ENCODE data around the gene TRIP13.

The TRIP13 gene

DNA sequence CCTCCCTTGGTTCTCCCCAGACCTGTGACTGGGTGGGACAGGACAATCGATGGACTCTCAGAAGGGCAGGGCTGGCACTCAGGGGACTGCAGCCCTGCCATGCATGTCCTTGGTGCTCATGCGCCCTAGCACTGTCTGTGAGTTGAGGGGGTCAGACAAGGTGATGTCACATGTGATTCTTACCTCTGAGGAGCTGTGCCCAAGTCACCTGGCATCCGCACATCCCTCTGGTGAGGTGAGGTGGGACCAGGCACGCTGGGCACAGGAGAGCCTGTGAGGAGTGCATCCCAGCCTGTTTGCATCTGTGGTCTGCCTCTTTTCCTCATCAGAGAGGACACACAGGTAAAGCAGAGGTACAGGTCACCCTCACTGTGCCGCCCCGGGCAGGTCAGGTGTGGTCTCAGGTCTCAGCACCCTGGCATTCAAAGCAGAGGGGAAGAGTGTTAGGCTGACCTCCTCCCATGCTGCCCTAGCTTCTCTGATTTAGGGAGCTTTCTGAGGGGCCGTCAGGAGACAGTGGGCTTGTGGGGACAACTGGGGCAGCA lies 14.8 kb downstream of the TRIP13 start:
- H3K79me2 ChIP-seq (ENCODE audit: control insufficient read depth, low read length): no peaks in the 10 kb centered on the region
- TF ChIP-seq EZH2phosphoT487 (IDR thresholded peaks at IDR 0.05; ENCODE audit: borderline replicate concordance, low read length): no peak
- TF ChIP-seq, protein P1, sequence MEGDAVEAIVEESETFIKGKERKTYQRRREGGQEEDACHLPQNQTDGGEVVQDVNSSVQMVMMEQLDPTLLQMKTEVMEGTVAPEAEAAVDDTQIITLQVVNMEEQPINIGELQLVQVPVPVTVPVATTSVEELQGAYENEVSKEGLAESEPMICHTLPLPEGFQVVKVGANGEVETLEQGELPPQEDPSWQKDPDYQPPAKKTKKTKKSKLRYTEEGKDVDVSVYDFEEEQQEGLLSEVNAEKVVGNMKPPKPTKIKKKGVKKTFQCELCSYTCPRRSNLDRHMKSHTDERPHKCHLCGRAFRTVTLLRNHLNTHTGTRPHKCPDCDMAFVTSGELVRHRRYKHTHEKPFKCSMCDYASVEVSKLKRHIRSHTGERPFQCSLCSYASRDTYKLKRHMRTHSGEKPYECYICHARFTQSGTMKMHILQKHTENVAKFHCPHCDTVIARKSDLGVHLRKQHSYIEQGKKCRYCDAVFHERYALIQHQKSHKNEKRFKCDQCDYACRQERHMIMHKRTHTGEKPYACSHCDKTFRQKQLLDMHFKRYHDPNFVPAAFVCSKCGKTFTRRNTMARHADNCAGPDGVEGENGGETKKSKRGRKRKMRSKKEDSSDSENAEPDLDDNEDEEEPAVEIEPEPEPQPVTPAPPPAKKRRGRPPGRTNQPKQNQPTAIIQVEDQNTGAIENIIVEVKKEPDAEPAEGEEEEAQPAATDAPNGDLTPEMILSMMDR (IDR thresholded peaks at IDR 0.05; ENCODE audit: low read depth, low read length, poor library complexity, severe bottlenecking): no peak
- H3K27ac ChIP-seq (ENCODE audit: low read depth, low read length): no peak overlapping the region
- no peaks in the 10 kb centered on the region for H3K9me3 ChIP-seq (ENCODE audit: control insufficient read depth, insufficient read depth, low read length)
- no peaks in the 10 kb centered on the region for H3F3A ChIP-seq (ENCODE audit: control insufficient read depth, insufficient read depth)
- peaks cover 78% of the 10 kb centered on the region for H3K36me3 ChIP-seq (ENCODE audit: control insufficient read depth, low read length)
- H3K4me3 ChIP-seq (ENCODE audit: low read length): no peak overlapping the region
- no peaks in the 10 kb centered on the region for H3K9me2 ChIP-seq (replicated peaks; ENCODE audit: control insufficient read depth, low read length)
- H3K4me1 ChIP-seq (ENCODE audit: control insufficient read depth, low read length): no peaks in the 10 kb centered on the region
- no peaks in the 10 kb centered on the region for H3K27me3 ChIP-seq (ENCODE audit: control insufficient read depth, low read length)
- H3K4me2 ChIP-seq (ENCODE audit: low read length): no peak overlapping the region
- no peaks in the 10 kb centered on the region for H4K20me1 ChIP-seq (ENCODE audit: control insufficient read depth, insufficient read depth, low read depth, low read length)

DNA sequence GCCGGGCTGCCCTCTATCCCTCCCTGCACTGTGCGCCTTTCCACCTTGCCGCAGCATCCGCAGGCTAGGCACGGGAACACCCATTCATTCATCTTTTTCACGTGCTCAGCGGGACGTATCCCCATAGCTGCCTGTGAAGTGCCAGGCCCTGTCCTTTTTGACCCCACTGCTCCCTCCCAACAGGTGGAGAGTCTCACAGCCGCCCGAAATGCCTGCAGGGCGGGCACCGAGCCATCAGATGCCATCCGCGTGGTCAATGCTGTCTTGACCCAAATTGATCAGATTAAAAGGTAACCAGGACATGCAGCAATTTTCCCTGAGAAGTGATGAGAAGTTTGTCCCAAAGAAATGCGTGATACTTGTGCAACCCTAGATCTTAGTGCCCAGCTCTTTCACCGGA lies 15.5 kb downstream of the TRIP13 start:
- Histone ChIP-seq H3K4me2 (ENCODE audit: low read length) (no peak overlapping the region), H3K9me3 (ENCODE audit: control insufficient read depth, insufficient read depth, low read length) (no peaks in the 10 kb centered on the region), H3K27me3 (ENCODE audit: control insufficient read depth, low read length) (no peaks in the 10 kb centered on the region), H3K27ac (ENCODE audit: low read depth, low read length) (no peak overlapping the region), H3F3A (ENCODE audit: control insufficient read depth, insufficient read depth) (no peaks in the 10 kb centered on the region), H3K36me3 (ENCODE audit: control insufficient read depth, low read length) (peaks cover 79% of the 10 kb centered on the region), H3K9me2 (replicated peaks; ENCODE audit: control insufficient read depth, low read length) (no peaks in the 10 kb centered on the region), H3K4me3 (ENCODE audit: low read length) (no peak overlapping the region), H4K20me1 (ENCODE audit: control insufficient read depth, insufficient read depth, low read depth, low read length) (no peaks in the 10 kb centered on the region), H3K4me1 (ENCODE audit: control insufficient read depth, low read length) (no peaks in the 10 kb centered on the region), H3K79me2 (ENCODE audit: control insufficient read depth, low read length) (no peaks in the 10 kb centered on the region)
- TF ChIP-seq, protein P1 (IDR thresholded peaks at IDR 0.05; ENCODE audit: low read depth, low read length, poor library complexity, severe bottlenecking): no peak
- no peak for TF ChIP-seq EZH2phosphoT487 (IDR thresholded peaks at IDR 0.05; ENCODE audit: borderline replicate concordance, low read length)

DNA sequence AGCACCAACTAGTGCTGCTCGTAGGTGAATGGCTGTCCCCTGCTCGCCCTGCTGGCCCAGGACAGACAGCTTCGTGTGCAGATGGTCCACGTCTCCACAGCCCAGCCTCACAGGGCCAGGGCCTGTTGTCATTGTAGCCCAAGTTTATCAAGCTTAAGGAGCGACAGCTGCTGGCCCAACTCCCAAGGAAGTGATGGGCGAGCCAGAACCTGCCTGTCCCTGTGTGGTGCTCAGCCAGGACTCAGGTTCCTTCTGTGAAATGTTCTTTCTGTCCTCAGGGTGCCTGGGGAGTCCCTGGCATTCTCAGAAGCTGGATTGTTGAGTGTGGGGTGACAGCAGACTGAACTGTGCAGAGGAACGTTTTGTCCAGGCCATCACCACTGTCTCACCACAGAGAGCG lies 16.4 kb downstream of the TRIP13 start:
- TF ChIP-seq, protein P1 (IDR thresholded peaks at IDR 0.05; ENCODE audit: low read depth, low read length, poor library complexity, severe bottlenecking): no peak
- no peak for TF ChIP-seq EZH2phosphoT487 (IDR thresholded peaks at IDR 0.05; ENCODE audit: borderline replicate concordance, low read length)
- Histone ChIP-seq H3K27ac (ENCODE audit: low read depth, low read length) (no peak overlapping the region), H3K4me3 (ENCODE audit: low read length) (no peak overlapping the region), H3K79me2 (ENCODE audit: control insufficient read depth, low read length) (no peaks in the 10 kb centered on the region), H3F3A (ENCODE audit: control insufficient read depth, insufficient read depth) (no peaks in the 10 kb centered on the region), H3K9me2 (replicated peaks; ENCODE audit: control insufficient read depth, low read length) (no peaks in the 10 kb centered on the region), H3K27me3 (ENCODE audit: control insufficient read depth, low read length) (no peaks in the 10 kb centered on the region), H3K4me1 (ENCODE audit: control insufficient read depth, low read length) (no peaks in the 10 kb centered on the region), H3K9me3 (ENCODE audit: control insufficient read depth, insufficient read depth, low read length) (no peaks in the 10 kb centered on the region), H3K36me3 (ENCODE audit: control insufficient read depth, low read length) (peaks cover 78% of the 10 kb centered on the region), H4K20me1 (ENCODE audit: control insufficient read depth, insufficient read depth, low read depth, low read length) (no peaks in the 10 kb centered on the region), H3K4me2 (ENCODE audit: low read length) (no peak overlapping the region)
